A549 (cell line): ENCODE results near the gene CEP89. TPM values are rescaled to one million over a fixed set of nuclear protein-coding genes. Genes with fewer than 3 reads are reported as not detected.
"Not testable (repeated sequence)": the region's sequence is repeated elsewhere in the genome, so short reads cannot be mapped to it uniquely, and the experiment has no call there.

Source experiments
- ATAC-seq, 2 experiments: fragments of 200-7000 bp in 1 of 2; fragments of >200 bp in 1 of 2; cut with Nextera tagmentation in 1 of 2; cut with Tn5 transposase in 1 of 2; 3 replicates each; pipeline versions ENCODE4 v1.8.0 to v1.9.1; 2018 to 2020; ENCODE audit warnings: mild to moderate bottlenecking in 1 of 2, moderate library complexity in 1 of 2
- CTCF ChIA-PET: fragments of 300-600 bp; sonication (Branson Sonifier 250); formaldehyde crosslinking; extraction: SDS; loops from one replicate; lab custom pipeline; 2021; ENCODE audit warnings: antibody characterized with exemption, inconsistent platforms; lab: Yijun Ruan, JAX
- POLR2A ChIA-PET: fragments of 350-600 bp; formaldehyde crosslinking; extraction: SDS; loops from one replicate; lab custom pipeline; 2021; ENCODE audit warnings: antibody characterized with exemption, inconsistent platforms; lab: Yijun Ruan, JAX
- DNase-seq, 2 experiments: peaks; one replicate each; pipeline versions ENCODE4 v3.0.0 to v3.0.0-alpha.2; 2011 to 2016; ENCODE audit warnings: low read depth in 1 of 2, low spot score in 1 of 2
- FAIRE-seq: peaks from 2 replicates; lab custom pipeline; 2011; peaks lifted over from hg19 to GRCh38; lab: Jason Lieb, UNC
- H3K27ac ChIP-seq, 2 experiments: fragments of >200 bp; sonication (Bioruptor Twin); formaldehyde crosslinking; 3 replicates each; pipeline ENCODE4 v1.5.1; 2016 to 2017
- H3K4me1 ChIP-seq: fragments of >200 bp; sonication (Bioruptor Twin); formaldehyde crosslinking; 3 replicates; pipeline ENCODE4 v1.6.1; 2016
- H3K4me2 ChIP-seq: fragments of >200 bp; sonication (Bioruptor Twin); formaldehyde crosslinking; 3 replicates; pipeline ENCODE4 v1.6.1; 2016
- H3K4me3 ChIP-seq: fragments of >200 bp; sonication (Bioruptor Twin); formaldehyde crosslinking; 3 replicates; pipeline ENCODE4 v1.5.1; 2016
- H3K9me3 ChIP-seq: fragments of >200 bp; sonication (Bioruptor Twin); formaldehyde crosslinking; 3 replicates; pipeline ENCODE4 v1.6.1; 2016
- BHLHE40 ChIP-seq: IDR thresholded peaks from 2 replicates; pipeline ENCODE4 v1.6.1; 2012; ENCODE audit warnings: low read depth, low read length, inconsistent platforms
- CBX2 ChIP-seq: fragments of 200-600 bp; sonication (generic); IDR thresholded peaks from 2 replicates; pipeline ENCODE4 v1.6.1; 2016; ENCODE audit warnings: low read depth, mild to moderate bottlenecking, borderline replicate concordance
- CHD2 ChIP-seq: fragments of 150-350 bp; IDR thresholded peaks from 2 replicates; pipeline ENCODE4 v1.6.1; 2014; ENCODE audit warnings: low read length; ENCODE audit not compliant: partially characterized antibody
- EHF ChIP-seq: fragments of 250-450 bp; sonication (Bioruptor Pico); IDR thresholded peaks from 2 replicates; pipeline ENCODE4 v1.5.0; 2020; ENCODE audit warnings: mild to moderate bottlenecking
- EP300 ChIP-seq, 2 experiments: fragments of >200 bp; sonication (Bioruptor Twin); formaldehyde crosslinking; IDR thresholded peaks; 2 replicates in 1 of 2; 3 replicates in 1 of 2; pipeline ENCODE4 v1.6.1; 2016 to 2017
- ESRRA ChIP-seq: fragments of 150-350 bp; IDR thresholded peaks from 2 replicates; pipeline ENCODE4 v1.6.1; 2014; ENCODE audit warnings: mild to moderate bottlenecking, low read length, borderline replicate concordance
- FOSL2 ChIP-seq, 2 experiments: fragments of 450-650 bp in 1 of 2; fragments of >200 bp in 1 of 2; sonication (Bioruptor Twin) in 1 of 2; formaldehyde crosslinking; IDR thresholded peaks; 2 replicates each; pipeline versions ENCODE4 v1.5.0 to v1.6.1; 2016 to 2020; ENCODE audit warnings: mild to moderate bottlenecking in 1 of 2, moderate library complexity in 1 of 2
- HEYL ChIP-seq: fragments of 250-450 bp; sonication (Bioruptor Pico); IDR thresholded peaks from 2 replicates; pipeline ENCODE4 v1.8.0; 2021; ENCODE audit warnings: mild to moderate bottlenecking, moderate library complexity
- HOXA7 ChIP-seq: fragments of 250-450 bp; sonication (Bioruptor Pico); IDR thresholded peaks from 2 replicates; pipeline ENCODE4 v1.5.0; 2020; ENCODE audit warnings: mild to moderate bottlenecking, moderate library complexity
- HOXB13 ChIP-seq: fragments of 250-450 bp; sonication (Bioruptor Pico); IDR thresholded peaks from 2 replicates; pipeline ENCODE4 v1.5.0; 2020; ENCODE audit warnings: low read depth, mild to moderate bottlenecking, moderate library complexity
- JUNB ChIP-seq: fragments of >200 bp; sonication (Bioruptor Twin); formaldehyde crosslinking; IDR thresholded peaks from 2 replicates; pipeline ENCODE4 v1.6.1; 2016
- KDM5A ChIP-seq: fragments of 200-600 bp; sonication (generic); IDR thresholded peaks from 2 replicates; pipeline ENCODE4 v1.6.1; 2016; ENCODE audit warnings: antibody characterized with exemption, mild to moderate bottlenecking
- MAZ ChIP-seq: fragments of 150-350 bp; IDR thresholded peaks from 2 replicates; pipeline ENCODE4 v1.6.1; 2014; ENCODE audit warnings: antibody characterized with exemption, low read depth, low read length, borderline replicate concordance
- NFE2L2 ChIP-seq: fragments of 150-350 bp; conservative IDR thresholded peaks from 2 replicates; pipeline ENCODE4 v1.6.1; 2014; ENCODE audit warnings: low read length
- NR3C1 ChIP-seq: fragments of >200 bp; sonication (Bioruptor Twin); formaldehyde crosslinking; IDR thresholded peaks from 3 replicates; pipeline ENCODE4 v1.6.1; 2017
- PHF8 ChIP-seq: fragments of 200-600 bp; sonication (generic); IDR thresholded peaks from 2 replicates; pipeline ENCODE4 v1.6.1; 2016; ENCODE audit warnings: low read depth, mild to moderate bottlenecking, antibody characterized with exemption, moderate library complexity, borderline replicate concordance
- POLR2A ChIP-seq: IDR thresholded peaks from 2 replicates; pipeline ENCODE4 v1.6.1; 2012; ENCODE audit warnings: mild to moderate bottlenecking, low read length
- RCOR1 ChIP-seq: fragments of 150-350 bp; IDR thresholded peaks from 2 replicates; pipeline ENCODE4 v1.6.1; 2014; ENCODE audit warnings: antibody characterized with exemption, low read length, low read depth
- RFX5 ChIP-seq: fragments of 450-650 bp; IDR thresholded peaks from 2 replicates; pipeline ENCODE4 v1.7.1; 2014; ENCODE audit warnings: antibody characterized with exemption, mild to moderate bottlenecking, moderate library complexity
- SREBF2 ChIP-seq: fragments of 450-650 bp; IDR thresholded peaks from 2 replicates; pipeline ENCODE4 v1.6.1; 2014; ENCODE audit warnings: mild to moderate bottlenecking, moderate library complexity
- ZNF302 ChIP-seq: fragments of 250-450 bp; sonication (Bioruptor Pico); IDR thresholded peaks from 2 replicates; pipeline ENCODE4 v1.9.0; 2021; ENCODE audit warnings: inconsistent platforms, mild to moderate bottlenecking, moderate library complexity
- WGBS: methylation state at CpG from one replicate; pipeline ENCODE4 v1.1.6; 2017; ENCODE audit errors: missing lambda C conversion rate; 5-methylcytosine and 5-hydroxymethylcytosine counted together
- polyA plus RNA-seq, 4 experiments: library from polyadenylated mRNA; depleted of rRNA in 3 of 4; stranded (reverse); fragments of >200 nt; fragmentation: RNase III in 1 of 4; extraction: RNeasy Plus Mini Kit Qiagen cat#74134 plus additional on column Dnase treatment in 1 of 4; gene quantifications; 2 replicates in 3 of 4; 3 replicates in 1 of 4; pipeline ENCODE4 v1.2.3, GENCODE V29; 2011 to 2017
- TF ChIP-seq, protein P1 (sequence below): fragments of >200 bp; sonication (Bioruptor Twin); formaldehyde crosslinking; IDR thresholded peaks from 2 replicates; pipeline ENCODE4 v1.6.1; 2016
- TF ChIP-seq, protein P2 (sequence below): fragments of >200 bp; sonication (Bioruptor Twin); formaldehyde crosslinking; IDR thresholded peaks from 3 replicates; pipeline ENCODE4 v1.6.1; 2016
- TF ChIP-seq, protein P3 (sequence below): IDR thresholded peaks from 2 replicates; pipeline ENCODE4 v1.6.1; 2012

The CEP89 gene
- polyA plus RNA-seq, 2 of the 4 experiments (the other 2 are of a cell fraction), result 31.5 to 41.3 TPM

DNA sequence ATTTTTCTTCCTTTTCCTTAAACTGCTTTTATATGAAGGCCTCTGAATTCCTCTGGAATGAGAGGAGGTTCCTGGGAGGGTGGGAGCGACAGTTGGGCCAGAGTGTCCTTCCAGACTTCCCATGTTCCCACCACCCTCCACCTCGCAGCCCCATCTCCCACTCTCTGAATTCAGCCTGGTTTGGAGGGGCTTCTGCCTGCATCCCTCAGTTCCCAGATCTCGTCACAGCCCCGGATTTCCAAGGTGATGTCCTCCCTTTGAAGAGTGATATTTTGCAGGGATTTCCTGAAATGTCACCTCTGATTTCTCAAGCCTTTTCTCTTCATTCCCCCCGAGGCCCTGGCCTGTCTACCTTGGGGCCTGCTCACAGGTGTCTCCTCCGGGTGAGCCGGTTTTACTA lies 85.5 kb downstream of the CEP89 start:
- TF ChIP-seq RFX5 (no peak), FOSL2 (IDR thresholded peaks at IDR 0.05) (no peak), FOSL2 (CRISPR knock-in tag; IDR thresholded peaks at IDR 0.05) (no peak), CHD2 (no peak), ZNF302 (CRISPR knock-in tag) (no peak), MAZ (no peak), SREBF2 (no peak), EHF (CRISPR knock-in tag) (no peak), POLR2A (no peak), NR3C1 (no peak), HEYL (CRISPR knock-in tag) (no peak), PHF8 (no peak), HOXB13 (CRISPR knock-in tag) (no peak), BHLHE40 (no peak)
- TF ChIP-seq, protein P1, sequence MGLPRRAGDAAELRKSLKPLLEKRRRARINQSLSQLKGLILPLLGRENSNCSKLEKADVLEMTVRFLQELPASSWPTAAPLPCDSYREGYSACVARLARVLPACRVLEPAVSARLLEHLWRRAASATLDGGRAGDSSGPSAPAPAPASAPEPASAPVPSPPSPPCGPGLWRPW, result no peak
- TF ChIP-seq, protein P2, sequence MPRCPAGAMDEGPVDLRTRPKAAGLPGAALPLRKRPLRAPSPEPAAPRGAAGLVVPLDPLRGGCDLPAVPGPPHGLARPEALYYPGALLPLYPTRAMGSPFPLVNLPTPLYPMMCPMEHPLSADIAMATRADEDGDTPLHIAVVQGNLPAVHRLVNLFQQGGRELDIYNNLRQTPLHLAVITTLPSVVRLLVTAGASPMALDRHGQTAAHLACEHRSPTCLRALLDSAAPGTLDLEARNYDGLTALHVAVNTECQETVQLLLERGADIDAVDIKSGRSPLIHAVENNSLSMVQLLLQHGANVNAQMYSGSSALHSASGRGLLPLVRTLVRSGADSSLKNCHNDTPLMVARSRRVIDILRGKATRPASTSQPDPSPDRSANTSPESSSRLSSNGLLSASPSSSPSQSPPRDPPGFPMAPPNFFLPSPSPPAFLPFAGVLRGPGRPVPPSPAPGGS, result no peak
- TF ChIP-seq, all 56 proteins: peak for 0
- no peak for DNase-seq
- H3K9me3 ChIP-seq, result peaks cover 4% of the 10 kb centered on the region
- no peak for FAIRE-seq
- ChIA-PET POLR2A (no interaction called here), CTCF (interaction anchor here (0.5 to 1.8 kb wide), 2 partner anchors 14 to 164 kb away, joined by 3 to 5 read pairs; no protein-coding TSS in a partner anchor)
- no peak overlapping the region for H3K27ac ChIP-seq
- no peak overlapping the region for H3K4me2 ChIP-seq
- H3K4me3 ChIP-seq, result no peak overlapping the region
- H3K4me1 ChIP-seq, result no peaks in the 10 kb centered on the region
- WGBS, result 82% methylated on average over 7 of the region's 7 CpGs
- no peak for ATAC-seq

DNA sequence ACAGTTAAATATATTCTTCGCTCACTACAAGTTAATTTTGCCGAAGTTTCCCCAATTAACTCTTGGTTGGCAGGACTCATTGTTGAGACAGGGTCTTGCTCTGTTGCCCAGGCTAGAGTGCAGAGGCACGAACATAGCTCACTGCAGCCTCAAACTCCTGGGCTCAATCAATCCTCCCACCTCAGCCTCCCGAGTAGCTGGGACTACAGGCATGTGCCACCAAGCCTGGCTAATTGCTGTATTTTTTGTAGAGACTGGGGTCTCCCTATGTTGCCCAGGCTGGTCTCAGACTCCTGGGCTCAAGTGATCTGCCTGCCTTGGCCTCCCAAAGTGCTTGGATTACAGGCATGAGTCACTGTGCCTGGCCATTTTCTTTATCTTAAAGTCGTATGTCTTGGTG lies 86.5 kb downstream of the CEP89 start:
- ATAC-seq, H3K27ac ChIP-seq, DNase-seq, H3K4me2 ChIP-seq, H3K4me3 ChIP-seq, POLR2A ChIA-PET, H3K4me1 ChIP-seq, H3K9me3 ChIP-seq: not testable (repeated sequence)
- WGBS, result 77% methylated on average over 5 of the region's 5 CpGs
- CTCF ChIA-PET, result interaction anchor here (0.9 to 1.8 kb wide), 2 partner anchors 13 to 227 kb away, joined by 3 to 5 read pairs; no protein-coding TSS in a partner anchor
- FAIRE-seq, result peak; percentile 7

DNA sequence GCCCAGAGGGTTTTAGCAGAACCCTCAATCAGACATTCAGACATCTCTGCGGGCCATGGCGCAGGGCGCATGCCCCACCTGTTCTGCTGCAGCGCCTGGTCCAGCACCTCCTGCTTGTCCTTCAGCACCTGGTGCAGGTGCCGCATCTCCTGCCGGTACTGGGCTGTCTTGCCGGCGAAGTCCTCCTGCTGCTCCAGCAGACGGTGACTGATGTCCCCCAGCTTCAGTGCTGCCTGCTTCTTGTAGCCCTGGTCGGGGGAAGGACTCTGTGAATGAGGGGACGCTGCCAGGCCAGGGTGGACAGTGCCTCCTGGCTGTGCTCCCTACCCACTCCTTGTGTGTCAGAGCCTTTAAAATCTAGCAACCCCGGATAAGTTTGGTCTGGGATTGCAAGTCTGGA lies 90.0 kb downstream of the CEP89 start:
- FAIRE-seq, result peak; percentile 49
- POLR2A ChIA-PET, result no interaction called here

More for the DNA sequence above, 90.0 kb downstream of the CEP89 start:
- Histone ChIP-seq H3K4me1 (peaks cover 6% of the 10 kb centered on the region; the same call in 1 of the 3 replicates), H3K4me2 (no peak overlapping the region), H3K4me3 (no peak overlapping the region), H3K9me3 (no peaks in the 10 kb centered on the region), H3K27ac (no peak overlapping the region)
- CTCF ChIA-PET, result interaction anchor here (1.4 kb wide), 2 partner anchors 21 to 94 kb away, joined by 3 read pairs; no protein-coding TSS in a partner anchor
- ATAC-seq (no peak), DNase-seq (no peak)
- TF ChIP-seq HOXA7 (no peak), CBX2 (no peak), HOXB13 (CRISPR knock-in tag) (no peak), EP300 (IDR thresholded peaks at IDR 0.05) (no peak), ESRRA (no peak), ZNF302 (CRISPR knock-in tag) (no peak), FOSL2 (IDR thresholded peaks at IDR 0.05) (no peak), FOSL2 (CRISPR knock-in tag; IDR thresholded peaks at IDR 0.05) (no peak), MAZ (no peak), BHLHE40 (no peak), RCOR1 (no peak), KDM5A (no peak), NFE2L2 (no peak), HEYL (CRISPR knock-in tag) (no peak), JUNB (no peak)
- TF ChIP-seq, protein P1, result no peak
- TF ChIP-seq, protein P2, result no peak
- TF ChIP-seq, protein P3, sequence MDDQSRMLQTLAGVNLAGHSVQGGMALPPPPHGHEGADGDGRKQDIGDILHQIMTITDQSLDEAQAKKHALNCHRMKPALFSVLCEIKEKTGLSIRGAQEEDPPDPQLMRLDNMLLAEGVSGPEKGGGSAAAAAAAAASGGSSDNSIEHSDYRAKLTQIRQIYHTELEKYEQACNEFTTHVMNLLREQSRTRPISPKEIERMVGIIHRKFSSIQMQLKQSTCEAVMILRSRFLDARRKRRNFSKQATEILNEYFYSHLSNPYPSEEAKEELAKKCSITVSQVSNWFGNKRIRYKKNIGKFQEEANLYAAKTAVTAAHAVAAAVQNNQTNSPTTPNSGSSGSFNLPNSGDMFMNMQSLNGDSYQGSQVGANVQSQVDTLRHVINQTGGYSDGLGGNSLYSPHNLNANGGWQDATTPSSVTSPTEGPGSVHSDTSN, result no peak
- WGBS, result 89% methylated on average over 12 of the region's 12 CpGs
